Loucy (cell line): Measurements from ENCODE around the gene COMMD8.
A peak's percentile ranks its signal among the peaks of the same experiment; 100 is the strongest.
"Not testable (repeated sequence)": the region's sequence is repeated elsewhere in the genome, so short reads cannot be mapped to it uniquely, and the experiment has no call there.

Source experiments
- H2AFZ ChIP-seq: fragments of 200-600 bp; sonication (generic); 2 replicates; pipeline ENCODE4 v1.6.0; 2016; ENCODE audit warnings: antibody characterized with exemption, mild to moderate bottlenecking, low read length, moderate library complexity
- H3F3A ChIP-seq: fragments of 200-600 bp; 2 replicates; pipeline ENCODE4 v1.6.0; 2016; ENCODE audit warnings: antibody characterized with exemption, low read depth, mild to moderate bottlenecking
- H3K27me3 ChIP-seq: fragments of 200-600 bp; sonication (generic); 2 replicates; pipeline ENCODE4 v1.6.1; 2014; ENCODE audit warnings: low read length, mild to moderate bottlenecking; ENCODE audit not compliant: insufficient read depth, poor library complexity, severe bottlenecking
- H3K36me3 ChIP-seq: fragments of 200-600 bp; sonication (generic); 2 replicates; pipeline ENCODE4 v1.6.1; 2016; ENCODE audit warnings: low read length; ENCODE audit not compliant: insufficient read depth
- H3K4me1 ChIP-seq: fragments of 200-600 bp; sonication (generic); 2 replicates; pipeline ENCODE4 v1.5.1; 2014; ENCODE audit warnings: low read length, mild to moderate bottlenecking; ENCODE audit not compliant: insufficient read depth, poor library complexity, severe bottlenecking
- H3K4me2 ChIP-seq: fragments of 200-600 bp; sonication (generic); 2 replicates; pipeline ENCODE4 v1.6.0; 2014; ENCODE audit warnings: antibody characterized with exemption, low read length, low read depth, mild to moderate bottlenecking; ENCODE audit not compliant: poor library complexity, severe bottlenecking
- H3K4me3 ChIP-seq: fragments of 200-600 bp; sonication (generic); 2 replicates; pipeline ENCODE4 v1.5.1; 2014; ENCODE audit warnings: low read length, mild to moderate bottlenecking, mixed read lengths; ENCODE audit not compliant: poor library complexity, severe bottlenecking
- H3K79me2 ChIP-seq: fragments of 200-600 bp; sonication (generic); 2 replicates; pipeline ENCODE4 v1.6.1; 2014; ENCODE audit warnings: low read length; ENCODE audit not compliant: insufficient read depth
- H3K9ac ChIP-seq: fragments of 200-600 bp; sonication (generic); 2 replicates; pipeline ENCODE4 v1.6.0; 2014; ENCODE audit warnings: mild to moderate bottlenecking, low read depth, low read length, moderate library complexity; ENCODE audit not compliant: poor library complexity, severe bottlenecking
- H3K9me2 ChIP-seq: fragments of 200-600 bp; sonication (generic); replicated peaks from 2 replicates; pipeline ENCODE4 v1.6.1; 2016; ENCODE audit warnings: low read depth, low read length, mixed read lengths
- H3K9me3 ChIP-seq: fragments of 200-600 bp; sonication (generic); 2 replicates; pipeline ENCODE4 v1.6.1; 2014; ENCODE audit warnings: mild to moderate bottlenecking, antibody characterized with exemption, low read length, low read depth; ENCODE audit not compliant: insufficient read depth
- H4K20me1 ChIP-seq: fragments of 200-600 bp; sonication (generic); 2 replicates; pipeline ENCODE4 v1.6.0; 2014; ENCODE audit warnings: antibody characterized with exemption, low read length, mild to moderate bottlenecking; ENCODE audit not compliant: insufficient read depth, poor library complexity, severe bottlenecking
- CTCF ChIP-seq: fragments of 200-600 bp; sonication (generic); conservative IDR thresholded peaks from 2 replicates; pipeline ENCODE4 v1.5.1; 2014; ENCODE audit warnings: mild to moderate bottlenecking, antibody characterized with exemption, low read length
- EZH2phosphoT487 ChIP-seq: fragments of 200-600 bp; IDR thresholded peaks from 2 replicates; pipeline ENCODE4 v1.6.1; 2018; ENCODE audit warnings: antibody characterized with exemption, mild to moderate bottlenecking, moderate library complexity, borderline replicate concordance

COMMD8 gene

GRCh38 chr4:47488706-47489105 lies 25.2 kb upstream of the COMMD8 start:
- Histone ChIP-seq H2AFZ (no peak overlapping the region), H3K4me3 (no peak overlapping the region), H3K4me1 (peaks cover 24% of the 10 kb centered on the region), H3K9me2 (no peaks in the 10 kb centered on the region), H3K4me2 (no peak overlapping the region), H3K27me3 (no peaks in the 10 kb centered on the region), H4K20me1 (no peaks in the 10 kb centered on the region), H3K9ac (no peak overlapping the region), H3K36me3 (no peaks in the 10 kb centered on the region), H3K9me3 (no peaks in the 10 kb centered on the region), H3F3A (0 out of 2 replicates have a peak, but pooled peaks cover 2% of the 10 kb centered on the region), H3K79me2 (peaks cover 5% of the 10 kb centered on the region; the same call in 1 of the 2 replicates)
- no peak for TF ChIP-seq EZH2phosphoT487
- no peak for TF ChIP-seq CTCF

- peaks cover 22% of the 10 kb centered on the region for H3K4me1 ChIP-seq
- not testable (repeated sequence) for H3K4me3 ChIP-seq
These were observed 23.2 kb upstream of the COMMD8 start for GRCh38 chr4:47486727-47487126.

GRCh38 chr4:47486231-47486673 lies 22.8 kb upstream of the COMMD8 start:
- Histone ChIP-seq H3F3A (0 out of 2 replicates have a peak, but pooled peaks cover 2% of the 10 kb centered on the region), H2AFZ (peak overlapping the region; percentile 98), H3K9me2 (no peaks in the 10 kb centered on the region), H3K9me3 (no peaks in the 10 kb centered on the region), H3K36me3 (no peaks in the 10 kb centered on the region), H3K4me3 (peak overlapping the region; percentile 91), H4K20me1 (no peaks in the 10 kb centered on the region), H3K27me3 (no peaks in the 10 kb centered on the region), H3K9ac (peak overlapping the region; percentile 80), H3K4me1 (peaks cover 22% of the 10 kb centered on the region), H3K79me2 (peaks cover 5% of the 10 kb centered on the region; the same call in 1 of the 2 replicates), H3K4me2 (peak overlapping the region; percentile 85)
- TF ChIP-seq EZH2phosphoT487 (no peak), CTCF (no peak)

More at GRCh38 chr4:47486727-47487126, 23.2 kb upstream of the COMMD8 start:
- H3K36me3 ChIP-seq, H2AFZ ChIP-seq, H3K79me2 ChIP-seq, H3K9me3 ChIP-seq, H4K20me1 ChIP-seq, H3F3A ChIP-seq, H3K9ac ChIP-seq, H3K9me2 ChIP-seq, H3K27me3 ChIP-seq: not testable (repeated sequence)
- H3K4me2 ChIP-seq: peak overlapping the region; percentile 85

- Histone ChIP-seq H3K9ac (peak overlapping the region; percentile 80), H3K4me2 (peak overlapping the region; percentile 85), H3K4me3 (peak overlapping the region; percentile 91), H3K27me3 (no peaks in the 10 kb centered on the region), H3F3A (0 out of 2 replicates have a peak, but pooled peaks cover 2% of the 10 kb centered on the region), H2AFZ (peak overlapping the region; percentile 98), H3K9me3 (no peaks in the 10 kb centered on the region), H3K4me1 (peaks cover 22% of the 10 kb centered on the region), H3K9me2 (no peaks in the 10 kb centered on the region), H4K20me1 (no peaks in the 10 kb centered on the region), H3K36me3 (no peaks in the 10 kb centered on the region), H3K79me2 (peaks cover 5% of the 10 kb centered on the region; the same call in 1 of the 2 replicates)
- TF ChIP-seq CTCF: no peak
- TF ChIP-seq EZH2phosphoT487: no peak
These were observed 22.3 kb upstream of the COMMD8 start for GRCh38 chr4:47485768-47486167.
